EL (cell line): Measurements from ENCODE around the gene WNT2B.

Experiments used
- DNase-seq: peaks from one replicate; pipeline ENCODE4 v3.0.0-alpha.2; 2016

Gene WNT2B

GRCh38 chr1:112505400-112505785, 3.4 kb upstream of the WNT2B start:
- no peak for DNase-seq

DNA sequence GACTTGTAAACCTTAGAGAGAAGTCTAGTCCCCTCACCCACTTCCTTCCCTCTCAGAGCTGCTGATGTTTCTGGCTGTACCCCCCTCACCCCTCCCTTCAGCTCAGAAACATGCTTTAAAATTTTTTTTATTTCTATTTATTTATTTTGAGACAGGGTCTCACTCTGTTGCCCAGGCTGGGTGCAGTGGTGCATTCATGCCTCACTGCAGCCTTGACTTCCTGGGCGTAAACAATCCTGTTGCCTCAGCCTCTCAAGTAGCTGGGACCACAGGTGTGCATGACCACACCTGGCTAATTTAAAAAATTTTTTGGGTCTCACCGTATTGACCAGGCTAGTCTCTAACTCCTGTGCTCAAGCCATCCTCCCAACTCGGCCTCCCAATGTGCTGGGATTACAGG, 2.9 kb upstream of the WNT2B start:
- DNase-seq: no peak

- no peak for DNase-seq
These were observed 2.5 kb upstream of the WNT2B start for GRCh38 chr1:112506306-112506705.

- DNase-seq: no peak
These were observed 2.0 kb upstream of the WNT2B start for GRCh38 chr1:112506731-112507130.

DNA sequence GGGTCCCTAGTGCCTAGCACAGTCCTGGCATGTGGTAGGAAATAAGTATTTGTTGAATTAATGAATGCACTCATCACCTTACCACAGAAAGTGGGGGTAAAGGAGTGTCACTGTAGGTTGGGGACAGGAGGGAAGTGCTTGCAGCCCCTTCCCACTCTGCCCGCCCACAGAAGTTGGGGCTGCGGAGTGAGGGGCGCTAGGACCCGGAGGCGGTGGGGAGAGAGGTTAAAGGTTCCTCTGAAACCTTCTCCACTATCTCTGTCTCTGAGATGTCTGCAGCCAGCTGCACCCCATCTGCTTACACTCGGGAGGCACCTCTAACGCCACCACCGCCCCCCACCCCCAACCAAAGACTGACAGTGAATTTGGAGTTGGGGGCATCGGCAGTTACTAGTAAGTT, 1.4 kb upstream of the WNT2B start:
- no peak for DNase-seq

DNA sequence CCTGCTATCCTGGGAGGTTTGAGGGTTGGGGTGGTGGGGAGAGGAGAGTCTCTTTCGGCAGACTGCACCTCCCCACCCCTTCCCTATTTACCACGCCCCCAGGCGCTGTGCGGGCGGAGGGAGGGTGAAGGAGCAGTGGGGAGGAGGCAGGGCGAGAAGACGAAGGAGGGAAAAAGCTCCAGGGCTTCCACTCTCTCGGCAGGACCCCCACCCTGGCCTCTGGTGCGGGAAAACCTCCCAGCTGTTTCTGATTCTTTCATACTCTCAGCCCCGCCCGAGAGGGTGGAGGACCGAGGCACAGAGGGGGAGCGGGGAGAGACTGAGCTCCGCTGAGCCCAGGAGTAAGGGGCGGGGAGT, 866 bp upstream of the WNT2B start:
- no peak for DNase-seq

- DNase-seq: no peak
These were observed 367 bp downstream of the WNT2B start for GRCh38 chr1:112509005-112509659.

- DNase-seq: no peak
These were observed 954 bp downstream of the WNT2B start for GRCh38 chr1:112509660-112510178.

- no peak for DNase-seq
These were observed 1.6 kb downstream of the WNT2B start for GRCh38 chr1:112510340-112510739.

- no peak for DNase-seq
These were observed 3.1 kb downstream of the WNT2B start for GRCh38 chr1:112511897-112512296.

- no peak for DNase-seq
These were observed 4.5 kb downstream of the WNT2B start for GRCh38 chr1:112513112-112513870.

- DNase-seq: no peak
These were observed 6.1 kb downstream of the WNT2B start for GRCh38 chr1:112514901-112515300.

DNA sequence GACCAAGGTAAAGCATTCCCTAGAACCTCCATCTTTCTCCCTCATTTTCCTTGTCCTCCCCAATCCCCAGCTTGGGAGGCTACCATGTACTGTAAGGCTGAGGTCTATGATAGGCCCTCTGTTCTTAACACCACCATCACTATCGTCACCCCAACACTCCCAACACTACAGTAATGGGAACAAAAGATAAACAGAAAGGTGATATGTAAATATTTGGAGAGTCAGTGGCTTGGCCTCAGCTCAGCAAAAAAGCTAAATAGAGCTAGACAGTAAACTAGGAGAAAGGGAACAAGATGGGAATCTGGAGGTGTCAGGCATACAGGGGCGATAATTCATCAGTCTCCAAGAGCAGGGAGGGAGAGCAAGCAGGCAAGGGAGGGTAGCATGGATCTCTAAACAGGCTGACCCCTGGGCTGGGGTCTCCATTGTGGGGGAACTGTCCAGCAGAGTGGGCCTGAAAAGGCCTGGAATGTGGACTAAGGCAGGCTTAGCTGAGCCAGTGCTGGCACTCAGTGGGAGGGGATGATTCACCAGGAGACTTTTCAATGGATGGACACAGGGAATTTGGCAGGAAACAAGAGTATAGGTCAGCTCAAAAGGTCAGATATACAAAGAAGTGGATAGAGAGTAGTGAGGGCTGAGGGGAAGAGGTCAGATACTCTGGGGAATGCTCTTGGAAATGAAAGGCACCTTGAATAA, 6.7 kb downstream of the WNT2B start:
- DNase-seq: peak; percentile 72

GRCh38 chr1:112516141-112516540, 7.4 kb downstream of the WNT2B start:
- no peak for DNase-seq

GRCh38 chr1:112517231-112517630, 8.5 kb downstream of the WNT2B start:
- DNase-seq: no peak

DNA sequence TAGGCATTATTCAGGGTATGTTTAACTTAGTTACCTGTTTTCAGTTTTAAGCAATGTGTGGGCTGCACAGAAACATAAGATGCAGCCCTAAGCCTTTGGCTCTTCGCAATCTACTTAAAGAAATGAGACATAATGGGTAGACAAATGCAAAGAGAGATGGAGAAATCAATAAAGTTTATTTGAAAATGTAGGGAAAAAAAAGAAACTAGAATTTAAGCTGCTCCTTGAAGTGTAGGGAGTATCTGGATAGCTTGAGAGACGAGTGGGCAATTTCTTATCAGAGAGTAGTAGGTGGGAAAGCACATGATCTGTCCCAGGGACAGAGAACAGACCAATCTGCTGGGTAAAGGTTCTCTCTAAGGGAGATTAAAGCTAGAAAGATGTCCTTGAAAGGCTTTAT, 8.9 kb downstream of the WNT2B start:
- no peak for DNase-seq

DNA sequence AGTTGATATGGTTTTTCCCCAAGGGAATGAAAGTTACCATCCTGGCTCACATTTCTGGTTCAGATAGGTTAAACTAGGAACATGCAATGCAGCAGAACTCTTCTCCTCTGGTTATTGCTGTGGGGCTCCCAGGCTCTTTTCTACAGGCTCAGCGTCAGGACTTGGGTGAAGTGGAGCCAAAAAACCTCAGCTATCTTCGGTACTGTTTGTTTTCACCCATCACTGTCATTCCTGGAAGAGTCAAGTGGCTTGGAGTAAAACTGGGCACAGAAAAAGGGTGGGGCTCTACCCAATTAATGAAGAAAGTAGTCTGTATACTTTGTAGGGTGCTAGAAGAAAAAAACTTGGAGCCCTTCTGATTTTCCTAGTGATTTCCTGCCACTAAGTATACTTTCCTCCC, 9.4 kb downstream of the WNT2B start:
- no peak for DNase-seq

GRCh38 chr1:112520166-112520565, 11.4 kb downstream of the WNT2B start:
- DNase-seq: no peak

GRCh38 chr1:112522621-112523020, 13.9 kb downstream of the WNT2B start:
- DNase-seq: peak; percentile 98

DNA sequence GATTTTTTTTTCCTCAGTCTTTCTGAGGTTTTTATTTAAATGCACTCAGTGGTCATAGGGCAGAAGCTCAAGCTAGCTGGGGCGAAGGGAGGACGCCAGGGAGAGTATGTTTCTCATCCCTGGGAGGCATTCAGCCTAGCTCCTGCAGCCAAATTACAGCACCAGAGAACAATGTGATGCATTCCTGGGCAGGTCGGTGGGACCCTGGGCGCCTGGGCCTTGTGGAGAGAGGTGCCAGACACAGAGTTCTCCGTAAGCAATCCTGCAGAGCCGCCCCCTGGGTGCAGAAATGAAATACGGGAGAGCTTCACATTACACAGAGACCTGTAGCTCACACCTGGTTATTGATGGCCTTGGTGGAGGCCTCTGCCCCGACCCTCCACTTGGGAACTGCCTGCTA, 15.5 kb downstream of the WNT2B start:
- peak; percentile 86 for DNase-seq

GRCh38 chr1:112524986-112525385, 16.2 kb downstream of the WNT2B start:
- no peak for DNase-seq

- peak; percentile 86 for DNase-seq
These were observed 18.7 kb downstream of the WNT2B start for GRCh38 chr1:112527266-112528010.

- no peak for DNase-seq
These were observed 19.3 kb downstream of the WNT2B start for GRCh38 chr1:112528076-112528475.
